ENCODE measurements around the gene LILRA1.

Gene LILRA1

GRCh38 chr19:54606891-54607784 is 13.7 kb downstream of the LILRA1 start:
- Histone ChIP-seq H3K4me3 (no peak overlapping the region), H3K27ac (no peak overlapping the region)
- DNase-seq (ENCODE audit: low spot score): no peak
- no peak for TF ChIP-seq CTCF (IDR thresholded peaks at IDR 0.05)

GRCh38 chr19:54607785-54608150 is 14.3 kb downstream of the LILRA1 start:
- no peak overlapping the region for H3K4me3 ChIP-seq

GRCh38 chr19:54608205-54608604 is 14.8 kb downstream of the LILRA1 start:
- no peak for DNase-seq (ENCODE audit: low spot score)
- Histone ChIP-seq H3K4me3 (no peak overlapping the region), H3K27ac (no peak overlapping the region)
- no peak for TF ChIP-seq CTCF (IDR thresholded peaks at IDR 0.05)

More at GRCh38 chr19:54607785-54608150, 14.3 kb downstream of the LILRA1 start:
- no peak for TF ChIP-seq CTCF (IDR thresholded peaks at IDR 0.05)
- DNase-seq (ENCODE audit: low spot score): no peak
- no peak overlapping the region for H3K27ac ChIP-seq

- DNase-seq (ENCODE audit: low spot score): no peak
- Histone ChIP-seq H3K4me3 (no peak overlapping the region), H3K27ac (no peak overlapping the region)
- no peak for TF ChIP-seq CTCF (IDR thresholded peaks at IDR 0.05)
Observed at GRCh38 chr19:54608792-54609191, 15.4 kb downstream of the LILRA1 start.

GRCh38 chr19:54609356-54609791 is 15.9 kb downstream of the LILRA1 start:
- no peak for DNase-seq (ENCODE audit: low spot score)
- no peak overlapping the region for H3K27ac ChIP-seq
- no peak overlapping the region for H3K4me3 ChIP-seq
- TF ChIP-seq CTCF (IDR thresholded peaks at IDR 0.05): no peak

GRCh38 chr19:54612428-54612827 is 19.0 kb downstream of the LILRA1 start:
- no peak for TF ChIP-seq CTCF (IDR thresholded peaks at IDR 0.05)
- H3K27ac ChIP-seq: no peak overlapping the region
- no peak for DNase-seq (ENCODE audit: low spot score)
- H3K4me3 ChIP-seq: no peak overlapping the region

GRCh38 chr19:54614726-54615125 is 21.3 kb downstream of the LILRA1 start:
- Histone ChIP-seq H3K4me3 (no peak overlapping the region), H3K27ac (no peak overlapping the region)
- TF ChIP-seq CTCF (IDR thresholded peaks at IDR 0.05): no peak
- DNase-seq (ENCODE audit: low spot score): no peak
